Keratinocyte (primary cell): Measurements from ENCODE around the gene SOX3. TPM values are rescaled to one million over a fixed set of nuclear protein-coding genes. Genes with fewer than 3 reads are reported as not detected.

Experiments used
- DNase-seq: peaks from one replicate; pipeline ENCODE4 v3.0.0-alpha.2; 2011; ENCODE audit warnings: low read depth, missing footprints, low spot score
- FAIRE-seq: peaks from 2 replicates; lab custom pipeline; 2011; peaks lifted over from hg19 to GRCh38; lab: Jason Lieb, UNC
- H2AFZ ChIP-seq: 2 replicates; pipeline ENCODE4 v1.6.0; 2012; ENCODE audit warnings: low read length, control low read depth, inconsistent platforms; ENCODE audit not compliant: control insufficient read depth
- H3K27ac ChIP-seq: 2 replicates; pipeline ENCODE4 v1.5.1; 2011; ENCODE audit warnings: low read length; ENCODE audit not compliant: control insufficient read depth, insufficient read depth
- H3K27me3 ChIP-seq: 3 replicates; pipeline ENCODE4 v1.6.0; 2011; ENCODE audit warnings: low read length; ENCODE audit not compliant: control insufficient read depth, insufficient read depth; ENCODE audit errors: extremely low read depth
- H3K36me3 ChIP-seq, 2 experiments: 2 replicates in 1 of 2; 3 replicates in 1 of 2; pipeline ENCODE4 v1.5.1; 2011; ENCODE audit warnings: low read length in 2 of 2, mild to moderate bottlenecking in 1 of 2; ENCODE audit not compliant: control insufficient read depth in 2 of 2, insufficient read depth in 2 of 2; ENCODE audit errors: extremely low read depth in 1 of 2
- H3K4me1 ChIP-seq: 3 replicates; pipeline ENCODE4 v1.5.1; 2011; ENCODE audit warnings: low read length; ENCODE audit not compliant: control insufficient read depth, insufficient read depth; ENCODE audit errors: extremely low read depth
- H3K4me2 ChIP-seq: 3 replicates; pipeline ENCODE4 v1.6.0; 2011; ENCODE audit warnings: low read depth, low read length; ENCODE audit not compliant: control insufficient read depth, insufficient read depth; ENCODE audit errors: extremely low read depth
- H3K4me3 ChIP-seq, 3 experiments: fragments of 200-600 bp in 1 of 3; sonication (generic) in 1 of 3; 2 replicates in 2 of 3; 3 replicates in 1 of 3; pipeline ENCODE4 v1.5.1; 2011 to 2016; ENCODE audit warnings: low read length in 3 of 3, mild to moderate bottlenecking in 3 of 3, control low read depth in 2 of 3, inconsistent platforms in 1 of 3, low read depth in 1 of 3, mixed read lengths in 1 of 3, mixed run types in 1 of 3, moderate library complexity in 1 of 3; ENCODE audit not compliant: control insufficient read depth in 2 of 3, insufficient read depth in 2 of 3; ENCODE audit errors: extremely low read depth in 1 of 3
- H3K79me2 ChIP-seq: 2 replicates; pipeline ENCODE4 v1.6.0; 2012; ENCODE audit warnings: low read length; ENCODE audit not compliant: control insufficient read depth, insufficient read depth
- H3K9ac ChIP-seq: 3 replicates; pipeline ENCODE4 v1.6.0; 2011; ENCODE audit warnings: low read length; ENCODE audit not compliant: control insufficient read depth, insufficient read depth; ENCODE audit errors: extremely low read depth
- H3K9me1 ChIP-seq: 3 replicates; pipeline ENCODE4 v1.6.0; 2011; ENCODE audit warnings: low read length; ENCODE audit not compliant: control insufficient read depth, insufficient read depth; ENCODE audit errors: extremely low read depth
- H3K9me3 ChIP-seq: 2 replicates; pipeline ENCODE4 v1.5.1; 2012; ENCODE audit warnings: low read depth, low read length; ENCODE audit not compliant: control insufficient read depth
- H4K20me1 ChIP-seq: 3 replicates; pipeline ENCODE4 v1.6.0; 2011; ENCODE audit warnings: low read length; ENCODE audit not compliant: control insufficient read depth, insufficient read depth; ENCODE audit errors: extremely low read depth
- CTCF ChIP-seq, 3 experiments: IDR thresholded peaks in 1 of 3; conservative IDR thresholded peaks in 1 of 3; optimal IDR thresholded peaks in 1 of 3; 2 replicates in 2 of 3; 3 replicates in 1 of 3; pipeline versions ENCODE3 to v1.5.1; 2011; ENCODE audit warnings: low read length in 3 of 3, mild to moderate bottlenecking in 3 of 3, moderate library complexity in 2 of 3, control low read depth in 1 of 3, inconsistent platforms in 1 of 3; ENCODE audit not compliant: insufficient read depth in 2 of 3; ENCODE audit errors: extremely low read depth in 1 of 3
- EZH2 ChIP-seq: IDR thresholded peaks from one replicate; pipeline ENCODE4 v1.6.1; 2012; ENCODE audit warnings: inconsistent platforms, mild to moderate bottlenecking, low read length, moderate library complexity
- dilution Hi-C: fragments of 300-500 bp; cut with MboI; formaldehyde crosslinking; loops from one replicate; pipeline ENCODE4 v1.7.0; 2020; ENCODE audit warnings: low sequenced_read_pairs; ENCODE audit not compliant: extremely low pct_ligation_motif_present
- polyA plus RNA-seq, 5 experiments: library from polyadenylated mRNA; depleted of rRNA in 3 of 5; stranded (reverse) in 3 of 5; stranded (forward) in 1 of 5; unstranded in 1 of 5; fragments of >200 nt; gene quantifications; 1 replicate in 1 of 5; 2 replicates in 3 of 5; 3 replicates in 1 of 5; pipeline versions ENCODE4 v1.2.1 to v1.2.3, GENCODE V29; 2011 to 2012; ENCODE audit warnings: missing spikeins in 2 of 5, low read depth in 1 of 5, low replicate concordance in 1 of 5

SOX3 gene
- polyA plus RNA-seq, 1 donor (not counting 4 experiments of a cell fraction or from before 2014, with no cell fraction given) = not detected

DNA sequence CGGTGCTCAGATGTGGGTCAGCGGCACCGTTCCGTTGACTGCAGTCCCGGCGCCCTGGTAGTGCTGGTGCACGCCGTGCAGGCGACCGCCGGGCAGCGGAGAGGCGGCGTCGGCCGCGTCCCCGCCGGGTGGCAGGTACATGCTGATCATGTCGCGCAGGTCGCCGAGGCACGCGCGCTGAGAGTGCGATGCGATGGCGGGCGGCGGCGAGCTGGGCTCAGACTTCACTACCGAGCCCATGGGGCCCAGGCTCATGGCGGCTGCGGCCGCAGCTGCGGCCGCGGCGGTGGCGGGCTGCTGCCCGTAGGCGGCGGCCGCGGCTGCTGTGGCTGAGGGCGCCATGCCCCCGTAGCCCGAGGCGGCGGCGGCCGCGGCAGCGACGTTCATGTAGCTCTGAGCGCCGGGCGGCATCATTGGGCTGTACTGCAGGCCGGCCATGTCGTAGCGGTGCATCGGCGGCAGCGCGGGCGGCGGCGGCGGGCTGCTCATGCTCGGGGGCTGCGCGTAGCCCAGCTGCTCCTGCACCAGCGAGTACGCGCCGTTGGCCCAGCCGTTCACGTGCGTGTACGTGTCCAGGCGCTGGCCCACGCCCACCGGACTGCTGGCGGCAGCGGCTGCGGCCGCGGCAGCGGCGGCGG, 1.0 kb downstream of the SOX3 start:
- FAIRE-seq (no peak), DNase-seq (no peak)
- Histone ChIP-seq H3K4me1 (no peaks in the 10 kb centered on the region), H3K27me3 (peaks cover 82% of the 10 kb centered on the region), H3K4me2 (peak overlapping the region; percentile 22), H3K4me3 (no peak overlapping the region), H3K36me3 (no peaks in the 10 kb centered on the region), H2AFZ (no peak overlapping the region), H4K20me1 (no peaks in the 10 kb centered on the region), H3K9ac (no peak overlapping the region), H3K9me3 (no peaks in the 10 kb centered on the region), H3K79me2 (no peaks in the 10 kb centered on the region), H3K27ac (no peak overlapping the region), H3K9me1 (no peaks in the 10 kb centered on the region)
- dilution Hi-C loops = no loop called here
- no peak for TF ChIP-seq CTCF (optimal IDR thresholded peaks at IDR 0.05 in 1 of 3, IDR thresholded peaks at IDR 0.05 in 1 of 3, conservative IDR thresholded peaks at IDR 0.05 in 1 of 3; ENCODE audit: extremely low read depth in 1 of 3, insufficient read depth in 2 of 3, low read length in 3 of 3)
- TF ChIP-seq EZH2 = no peak

DNA sequence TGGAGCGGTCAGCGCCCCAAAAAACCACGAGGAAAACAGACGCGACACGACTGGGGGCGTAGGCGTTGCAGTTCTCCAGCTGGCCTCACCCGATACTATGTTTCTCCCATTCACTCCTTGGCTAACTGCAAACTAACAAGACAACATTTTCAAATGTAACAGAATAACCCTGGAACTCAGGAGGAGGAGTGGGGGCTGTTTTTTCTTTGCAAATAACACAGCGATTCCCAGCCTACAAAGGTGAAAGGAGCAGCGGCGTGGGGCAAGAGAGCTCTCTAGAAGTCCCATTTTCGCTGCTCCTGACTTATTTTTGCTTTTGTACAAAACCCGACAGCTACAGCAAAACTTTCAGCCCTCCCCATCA, 1.6 kb downstream of the SOX3 start:
- TF ChIP-seq CTCF (optimal IDR thresholded peaks at IDR 0.05 in 1 of 3, IDR thresholded peaks at IDR 0.05 in 1 of 3, conservative IDR thresholded peaks at IDR 0.05 in 1 of 3; ENCODE audit: extremely low read depth in 1 of 3, insufficient read depth in 2 of 3, low read length in 3 of 3) (no peak), EZH2 (peak; percentile 93)
- no peaks in the 10 kb centered on the region for H3K36me3 ChIP-seq
- H3K9ac ChIP-seq = no peak overlapping the region
- no peak for DNase-seq
- H3K27me3 ChIP-seq = peaks cover 76% of the 10 kb centered on the region
- dilution Hi-C loops = no loop called here
- no peak overlapping the region for H3K4me3 ChIP-seq
- no peaks in the 10 kb centered on the region for H3K79me2 ChIP-seq
- H3K9me1 ChIP-seq = no peaks in the 10 kb centered on the region
- no peaks in the 10 kb centered on the region for H3K4me1 ChIP-seq
- H2AFZ ChIP-seq = no peak overlapping the region
- H3K9me3 ChIP-seq = no peaks in the 10 kb centered on the region
- no peak overlapping the region for H3K4me2 ChIP-seq
- H4K20me1 ChIP-seq = no peaks in the 10 kb centered on the region
- no peak overlapping the region for H3K27ac ChIP-seq
- no peak for FAIRE-seq
